ENCODE measurements around the gene COL5A1.

COL5A1 gene

GRCh38 chr9:134826336-134827285 lies 185.0 kb downstream of the COL5A1 start:
- no peak for DNase-seq

GRCh38 chr9:134827559-134827958 lies 186.0 kb downstream of the COL5A1 start:
- no peak for DNase-seq

DNA sequence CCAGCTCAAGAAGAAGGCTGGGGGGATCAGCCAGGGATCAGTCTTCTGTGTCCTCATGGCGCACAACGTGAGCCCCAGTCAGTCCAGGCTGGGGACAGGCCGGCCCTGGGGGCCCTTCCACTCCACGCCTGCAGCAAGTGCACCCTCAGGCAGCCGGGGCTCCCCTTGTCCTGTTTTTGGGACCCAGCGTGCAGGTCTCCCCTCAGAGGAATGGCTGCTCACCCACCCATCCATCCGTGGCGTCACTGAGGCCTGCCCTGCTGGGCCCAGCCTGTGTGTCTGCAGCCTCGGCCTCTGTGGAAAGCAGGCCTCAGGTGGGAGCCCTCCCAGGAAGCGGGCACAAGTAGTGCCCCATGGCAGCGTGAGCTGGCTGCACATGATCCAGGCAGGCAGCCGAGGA lies 186.4 kb downstream of the COL5A1 start:
- no peak for DNase-seq

- DNase-seq = no peak
Measured at GRCh38 chr9:134828892-134829291, 187.3 kb downstream of the COL5A1 start.

- DNase-seq = no peak
Measured at GRCh38 chr9:134829356-134829937, 187.8 kb downstream of the COL5A1 start.

GRCh38 chr9:134830126-134830525 lies 188.5 kb downstream of the COL5A1 start:
- no peak for DNase-seq

DNA sequence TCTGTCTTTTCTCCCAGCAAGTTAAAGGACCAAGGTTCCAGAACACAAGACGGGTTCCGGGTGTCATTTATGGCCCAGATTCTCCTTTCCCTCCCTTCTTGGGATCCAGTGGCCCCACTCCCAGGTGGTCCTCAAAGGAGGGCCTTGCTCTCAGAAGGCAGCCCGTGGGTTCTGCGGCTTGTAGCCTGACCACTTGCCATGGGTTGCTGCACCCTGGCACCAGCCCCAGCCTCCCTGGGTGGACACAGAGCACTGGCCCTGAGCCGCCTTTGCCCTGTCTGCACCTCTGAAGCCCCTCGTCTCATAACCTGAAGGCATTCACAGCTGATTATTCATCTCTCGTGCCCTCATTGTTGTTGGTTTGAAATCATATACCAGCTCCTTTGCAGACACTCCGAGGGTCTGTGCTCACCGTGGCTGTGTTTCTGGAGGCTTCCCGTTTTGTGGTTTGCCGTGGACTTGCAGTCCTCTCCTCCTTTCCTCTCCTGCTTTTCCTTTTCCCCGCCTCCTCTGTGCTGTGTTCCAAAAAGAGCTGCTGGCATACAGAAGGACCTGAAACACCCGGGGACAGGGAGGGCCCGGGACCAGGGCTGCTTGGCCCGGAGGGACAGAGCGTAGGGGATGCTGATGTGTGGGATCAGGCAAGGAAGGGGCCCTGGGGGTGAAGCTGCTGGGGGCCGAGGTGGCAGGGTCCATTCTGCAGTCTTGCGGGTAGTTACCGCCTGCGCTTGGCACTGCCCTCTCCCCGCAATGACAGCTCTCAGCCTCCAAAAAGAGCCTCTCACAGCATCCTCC lies 189.5 kb downstream of the COL5A1 start:
- no peak for DNase-seq

DNA sequence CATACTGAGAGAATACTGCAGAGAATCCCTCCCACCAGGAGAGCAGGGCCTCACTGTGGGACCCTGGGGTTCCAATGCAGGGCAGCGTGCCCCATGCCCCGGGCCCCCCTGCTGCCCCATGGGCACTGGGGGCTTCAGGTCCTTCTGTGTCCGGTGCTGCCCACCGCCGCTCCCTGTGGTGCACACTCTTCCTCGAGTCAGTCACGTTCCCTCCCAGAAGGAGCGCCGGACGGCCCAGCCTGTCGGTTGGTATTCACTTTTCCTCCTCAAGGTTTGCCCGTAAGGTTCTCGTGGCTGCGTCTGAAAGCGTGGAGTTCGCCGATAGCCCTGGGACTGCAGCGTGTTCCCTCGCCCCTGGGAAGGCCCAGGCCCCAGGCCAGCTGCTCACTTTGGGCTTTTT lies 190.9 kb downstream of the COL5A1 start:
- no peak for DNase-seq

DNA sequence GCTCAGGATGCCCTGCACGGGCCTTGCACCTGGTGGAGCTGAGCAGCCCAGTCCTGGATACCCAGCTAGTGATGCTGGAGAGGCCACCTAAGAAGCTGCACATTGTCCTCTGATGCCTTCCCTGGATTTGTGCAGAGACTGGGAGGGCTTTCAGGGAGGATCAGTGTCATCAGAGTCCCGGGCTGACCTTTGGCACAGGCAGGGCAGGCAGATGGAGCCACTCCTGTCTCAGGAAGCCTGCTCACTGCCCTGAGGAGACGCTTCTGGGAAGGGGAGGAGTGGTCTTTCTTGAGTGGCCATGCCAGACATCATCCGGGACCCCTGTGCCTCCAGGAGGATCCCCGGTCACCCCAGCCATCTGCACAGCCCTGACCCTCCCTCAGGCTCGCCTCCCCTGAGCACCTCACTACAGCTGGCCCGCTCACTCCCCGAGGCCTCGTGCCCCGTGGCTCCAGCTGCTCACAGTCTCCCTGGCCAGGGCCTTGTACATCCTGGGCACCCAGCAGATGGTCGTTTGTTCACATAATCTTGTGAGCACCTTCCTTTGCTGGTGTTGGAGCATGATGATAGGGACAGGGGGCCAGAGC lies 191.8 kb downstream of the COL5A1 start:
- no peak for DNase-seq

GRCh38 chr9:134834217-134834956 lies 192.8 kb downstream of the COL5A1 start:
- DNase-seq = no peak

DNA sequence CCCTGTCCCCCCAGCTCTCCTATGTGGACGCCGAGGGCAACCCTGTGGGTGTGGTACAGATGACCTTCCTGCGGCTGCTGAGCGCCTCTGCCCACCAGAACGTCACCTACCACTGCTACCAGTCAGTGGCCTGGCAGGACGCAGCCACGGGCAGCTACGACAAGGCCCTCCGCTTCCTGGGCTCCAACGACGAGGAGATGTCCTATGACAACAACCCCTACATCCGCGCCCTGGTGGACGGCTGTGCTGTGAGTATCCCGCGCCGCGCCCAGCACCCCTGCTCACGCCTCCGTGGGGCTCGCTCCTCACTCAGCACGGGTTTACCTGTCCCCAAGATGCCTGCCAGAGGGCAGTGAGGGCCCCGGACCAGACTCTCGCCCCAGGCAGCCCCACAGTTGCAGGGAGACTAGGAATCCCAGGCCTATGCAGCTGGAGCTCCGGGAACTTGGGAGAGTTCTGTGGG lies 193.4 kb downstream of the COL5A1 start:
- no peak for DNase-seq

GRCh38 chr9:134835448-134835847 lies 193.8 kb downstream of the COL5A1 start:
- no peak for DNase-seq

GRCh38 chr9:134835987-134836386 lies 194.4 kb downstream of the COL5A1 start:
- no peak for DNase-seq

GRCh38 chr9:134836406-134836970 lies 194.9 kb downstream of the COL5A1 start:
- DNase-seq = no peak

GRCh38 chr9:134837529-134837928 lies 195.9 kb downstream of the COL5A1 start:
- DNase-seq = no peak

DNA sequence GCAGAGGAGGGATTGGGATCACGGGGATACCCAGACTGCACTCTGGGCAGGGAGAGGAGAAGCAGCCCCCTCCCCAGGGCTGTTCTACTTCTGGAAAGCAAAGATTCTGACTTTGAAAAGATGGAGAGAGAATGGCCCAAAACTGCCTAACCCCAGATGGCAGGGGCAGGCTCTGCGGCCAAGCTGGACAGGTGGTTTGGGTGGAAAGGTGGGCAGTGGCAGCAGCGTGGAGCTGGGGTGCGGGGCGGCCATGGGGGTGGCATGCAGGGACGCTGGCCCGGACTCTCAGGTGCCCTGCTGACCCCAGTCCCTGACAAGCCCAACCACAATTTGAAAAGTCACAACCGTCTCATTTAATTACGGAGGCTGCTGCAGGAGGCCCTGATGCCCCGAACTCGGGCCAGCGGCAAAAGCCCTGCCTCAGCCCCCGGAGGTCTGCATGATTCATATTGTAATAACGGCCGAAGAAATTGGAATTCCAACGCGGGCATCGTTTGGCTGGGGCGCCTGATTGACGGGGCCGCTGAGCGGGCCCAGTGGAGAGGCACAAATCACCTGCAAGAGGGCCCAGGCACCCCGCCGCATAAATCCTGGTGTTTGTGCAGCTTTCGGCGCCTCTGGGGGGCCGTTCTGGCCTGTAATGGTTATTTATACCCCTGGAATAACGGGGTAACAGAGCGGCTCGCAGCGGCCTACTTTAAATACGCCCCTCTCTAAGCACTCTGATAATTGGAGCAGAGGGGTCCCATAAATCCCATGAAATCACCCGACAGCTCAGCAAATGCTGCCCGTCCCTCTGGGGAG lies 197.2 kb downstream of the COL5A1 start:
- DNase-seq = no peak

- DNase-seq = no peak
Measured at GRCh38 chr9:134839455-134840125, 198.0 kb downstream of the COL5A1 start.

GRCh38 chr9:134840511-134840910 lies 198.9 kb downstream of the COL5A1 start:
- no peak for DNase-seq

- DNase-seq = no peak
Measured at GRCh38 chr9:134841180-134841904, 199.7 kb downstream of the COL5A1 start.

- DNase-seq = no peak
Measured at GRCh38 chr9:134842321-134842720, 200.7 kb downstream of the COL5A1 start.
